Measurements from ENCODE around the gene TNRC6B.

GRCh38 chr22:40232624-40233023, 54.9 kb downstream of the TNRC6B start:
- no peak for TF ChIP-seq CTCF (tag by site-specific recombination; IDR thresholded peaks at IDR 0.05)
- TF ChIP-seq ZBTB48 (tag by site-specific recombination; IDR thresholded peaks at IDR 0.05): no peak
- no peak for TF ChIP-seq ZBTB11 (tag by site-specific recombination; conservative IDR thresholded peaks at IDR 0.05; ENCODE audit: low read depth)
- no peak for TF ChIP-seq ZNF580 (tag by site-specific recombination; IDR thresholded peaks at IDR 0.05)
- no peak for TF ChIP-seq ZNF18 (tag by site-specific recombination; IDR thresholded peaks at IDR 0.05)
- TF ChIP-seq ZNF26 (tag by site-specific recombination; IDR thresholded peaks at IDR 0.05): no peak
- TF ChIP-seq YY1 (tag by site-specific recombination; IDR thresholded peaks at IDR 0.05): no peak
- TF ChIP-seq KLF16 (tag by site-specific recombination; IDR thresholded peaks at IDR 0.05): no peak
- no peak for TF ChIP-seq ZFP41 (tag by site-specific recombination; IDR thresholded peaks at IDR 0.05; ENCODE audit: borderline replicate concordance)
